Activated CD4-positive, alpha-beta memory T cell treated with anti-CD3 and anti-CD28 coated beads, Interleukin-2, amount 10 ng/mL, durations not matched to agents 7 days and 5 days (primary cell): Measurements from ENCODE around the gene LINGO4. TPM values are rescaled to one million over a fixed set of nuclear protein-coding genes. Genes with fewer than 3 reads are reported as not detected.

Experiments used
- CTCF ChIA-PET: fragments of 350-600 bp; sonication (Branson Sonifier 250); formaldehyde crosslinking; loops from one replicate; lab custom pipeline; 2021; ENCODE audit warnings: antibody characterized with exemption, inconsistent platforms; lab: Charles Lee
- POLR2A ChIA-PET: fragments of 350-600 bp; sonication (Branson Sonifier 250); formaldehyde crosslinking; loops from one replicate; lab custom pipeline; 2021; ENCODE audit warnings: antibody characterized with exemption; lab: Charles Lee
- DNase-seq: peaks from one replicate; pipeline ENCODE4 v3.0.0-alpha.2; 2020
- H3K27ac Mint-ChIP-seq: one replicate; pipeline ENCODE4 v1.8.0; 2021; ENCODE audit warnings: mild to moderate bottlenecking, mixed read lengths
- H3K27me3 Mint-ChIP-seq: one replicate; pipeline ENCODE4 v1.8.0; 2021; ENCODE audit warnings: mixed read lengths
- H3K36me3 Mint-ChIP-seq: one replicate; pipeline ENCODE4 v1.8.0; 2021; ENCODE audit warnings: low read depth, mixed read lengths
- H3K4me1 Mint-ChIP-seq: one replicate; pipeline ENCODE4 v1.8.0; 2021; ENCODE audit warnings: mixed read lengths
- H3K4me3 Mint-ChIP-seq: one replicate; pipeline ENCODE4 v1.8.0; 2021; ENCODE audit warnings: mild to moderate bottlenecking, mixed read lengths
- H3K9me3 Mint-ChIP-seq: one replicate; pipeline ENCODE4 v1.8.0; 2021; ENCODE audit warnings: mixed read lengths
- total RNA-seq, 2 experiments: library from RNA; stranded (reverse); gene quantifications; one replicate each; pipeline ENCODE4 v1.2.3, GENCODE V29; 2021

LINGO4 gene
- total RNA-seq, 2 experiments from 2014 or later = 1.2 to 1.3 TPM

DNA sequence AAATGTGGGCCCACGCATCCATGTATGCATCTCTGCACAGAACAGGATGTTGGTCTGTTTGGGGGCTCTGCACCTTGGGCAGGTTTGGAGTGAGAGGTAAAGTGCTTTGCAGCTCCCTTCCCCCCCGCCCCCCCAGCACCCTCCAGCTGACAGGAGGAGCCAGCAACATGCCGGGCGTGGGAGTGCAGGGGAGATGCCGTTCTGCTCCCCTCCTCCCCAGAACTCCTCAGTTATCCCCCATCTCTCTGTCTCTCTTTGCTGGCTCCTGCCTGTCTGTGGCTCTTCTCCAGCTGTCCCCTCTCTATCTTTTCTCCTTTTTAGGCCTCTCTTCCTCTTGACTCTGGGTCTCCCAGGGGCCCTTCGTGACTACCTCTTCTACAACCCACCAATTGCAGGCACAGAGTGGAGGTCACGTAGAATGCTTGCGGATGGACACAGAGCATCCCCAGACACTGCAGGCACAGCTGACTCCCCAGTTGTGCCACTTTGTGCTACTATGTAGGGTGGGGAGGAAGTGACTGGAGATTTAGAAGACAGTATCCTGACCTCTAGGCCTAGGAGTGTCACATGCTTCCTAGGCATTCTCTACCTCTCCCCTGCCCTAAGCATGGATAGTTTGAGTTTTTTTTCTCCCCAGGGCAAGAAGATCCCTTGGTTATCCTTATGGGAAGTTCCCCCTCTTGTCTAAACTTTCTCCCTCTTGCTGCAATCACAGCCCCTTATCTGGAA, 28.1 kb upstream of the LINGO4 start:
- CTCF ChIA-PET = interaction anchor here (0.9 to 2.2 kb wide), 3 partner anchors 54 to 239 kb away, joined by 3 to 12 read pairs (median 4); partner anchors contain the start of gene MRPL9
- no peak for DNase-seq
- Mint-ChIP-seq H3K9me3 (no peaks in the 10 kb centered on the region), H3K4me1 (peaks cover 95% of the 10 kb centered on the region), H3K27me3 (no peaks in the 10 kb centered on the region), H3K36me3 (peaks cover 6% of the 10 kb centered on the region), H3K27ac (peak overlapping the region; percentile 97), H3K4me3 (peak overlapping the region; percentile 65)
- POLR2A ChIA-PET = interaction anchor here (1.1 to 6.3 kb wide), 3 partner anchors 9 to 17 kb away, joined by 5 to 48 read pairs (median 6); no protein-coding TSS in a partner anchor

DNA sequence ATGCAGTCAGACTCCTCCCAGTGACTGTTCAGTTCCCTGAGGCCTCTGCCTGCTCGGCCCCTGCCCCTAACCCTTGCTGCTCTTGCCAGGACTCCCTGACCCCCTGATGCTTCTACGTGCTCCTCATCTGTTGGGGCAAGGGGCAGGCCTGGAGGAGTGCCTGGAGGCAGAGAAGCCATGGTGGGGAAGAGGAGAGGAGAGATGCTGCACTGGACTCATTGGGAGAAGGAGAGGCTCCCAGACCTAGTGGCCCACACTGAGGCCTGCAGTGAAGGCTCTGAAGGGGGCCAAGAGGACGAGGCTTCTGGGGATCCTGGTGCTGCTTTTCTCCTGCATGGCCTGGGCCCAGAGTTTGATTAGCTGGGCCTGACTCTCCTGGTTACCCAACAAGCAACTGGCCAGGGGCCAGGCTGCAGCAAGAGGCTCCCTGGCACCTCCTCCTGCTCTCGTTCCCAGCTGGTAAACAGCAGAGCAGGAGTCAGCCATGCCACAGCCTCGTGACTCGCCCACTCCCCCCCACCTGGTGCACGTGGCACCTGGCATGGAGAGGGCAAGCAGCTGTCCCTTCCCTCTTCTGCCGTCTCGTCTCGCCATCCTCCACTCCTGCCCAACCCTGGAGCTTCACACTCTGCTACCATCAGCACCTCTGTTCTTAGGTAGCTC, 27.2 kb upstream of the LINGO4 start:
- Mint-ChIP-seq H3K36me3 (peaks cover 3% of the 10 kb centered on the region), H3K9me3 (no peaks in the 10 kb centered on the region), H3K27me3 (no peaks in the 10 kb centered on the region), H3K27ac (peak overlapping the region; percentile 97), H3K4me1 (peaks cover 99% of the 10 kb centered on the region), H3K4me3 (peak overlapping the region; percentile 65)
- no peak for DNase-seq
- CTCF ChIA-PET = interaction anchor here (1.9 kb wide), 1 partner anchor 69 kb away, joined by 4 read pairs; the partner anchor contains the start of gene MRPL9
- POLR2A ChIA-PET = interaction anchor here (1.1 to 6.3 kb wide), 4 partner anchors 8 to 42 kb away, joined by 5 to 48 read pairs (median 18); partner anchors contain the start of gene TDRKH

DNA sequence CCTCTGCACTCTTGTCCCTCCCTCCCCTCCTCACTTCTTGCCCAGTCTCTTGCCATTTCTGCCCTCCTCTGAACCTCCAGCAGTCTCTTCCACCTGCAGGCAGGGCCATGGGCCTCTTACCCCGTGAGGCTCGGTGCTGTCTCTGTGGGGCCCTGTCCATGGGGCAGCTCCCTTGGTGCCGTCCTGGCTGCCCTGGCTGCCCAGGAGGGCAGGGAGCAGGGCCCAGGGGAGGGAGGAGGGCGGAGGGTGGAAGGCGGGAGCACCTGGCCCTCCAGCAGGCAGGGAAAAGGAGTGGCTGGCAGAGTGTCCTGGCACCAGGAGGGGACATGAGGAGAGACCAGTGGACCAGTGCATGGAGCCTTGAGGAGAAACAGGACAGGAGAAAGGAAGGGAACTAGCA, 26.4 kb upstream of the LINGO4 start, which contains the start of gene RORC:
RORC (minus strand) TSS at position 198 of the 400 bp plus-strand sequence; CDS start at position 160, 38 bp downstream.
- Mint-ChIP-seq H3K36me3 (peaks cover 3% of the 10 kb centered on the region), H3K27me3 (no peaks in the 10 kb centered on the region), H3K4me1 (peaks cover 99% of the 10 kb centered on the region), H3K9me3 (no peaks in the 10 kb centered on the region), H3K27ac (peak within 1 kb of the TSS; percentile 97), H3K4me3 (peak within 1 kb of the TSS; percentile 65)
- no peak for DNase-seq
- CTCF ChIA-PET = interaction anchor here (1.4 kb wide), 1 partner anchor 21 kb away, joined by 4 read pairs; no protein-coding TSS in a partner anchor
- POLR2A ChIA-PET = interaction anchor here (1.8 to 6.3 kb wide), 3 partner anchors 8 to 41 kb away, joined by 19 to 48 read pairs (median 30); partner anchors contain the start of genes C2CD4D and TDRKH

DNA sequence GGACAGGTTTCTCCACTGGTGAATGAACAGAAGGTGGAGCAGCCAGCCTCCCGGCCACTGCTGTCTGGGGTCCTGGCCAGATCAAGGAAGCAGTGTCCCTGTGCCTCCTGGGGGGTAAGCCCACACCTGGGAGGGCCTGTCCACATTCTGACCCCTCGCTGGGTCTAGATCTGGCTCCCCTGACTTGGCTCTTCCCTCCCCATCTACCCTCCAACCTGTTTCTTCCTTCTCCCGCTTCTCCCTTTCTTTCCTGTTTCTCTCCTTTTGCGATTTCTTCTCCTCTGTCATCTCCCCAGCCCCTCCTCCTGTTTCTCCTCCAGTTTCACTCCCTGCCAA, 26.0 kb upstream of the LINGO4 start:
- POLR2A ChIA-PET = interaction anchor here (1.1 to 6.3 kb wide), 6 partner anchors 8 to 115 kb away, joined by 5 to 48 read pairs (median 18); partner anchors contain the start of genes C2CD4D, MRPL9 and TDRKH

DNA sequence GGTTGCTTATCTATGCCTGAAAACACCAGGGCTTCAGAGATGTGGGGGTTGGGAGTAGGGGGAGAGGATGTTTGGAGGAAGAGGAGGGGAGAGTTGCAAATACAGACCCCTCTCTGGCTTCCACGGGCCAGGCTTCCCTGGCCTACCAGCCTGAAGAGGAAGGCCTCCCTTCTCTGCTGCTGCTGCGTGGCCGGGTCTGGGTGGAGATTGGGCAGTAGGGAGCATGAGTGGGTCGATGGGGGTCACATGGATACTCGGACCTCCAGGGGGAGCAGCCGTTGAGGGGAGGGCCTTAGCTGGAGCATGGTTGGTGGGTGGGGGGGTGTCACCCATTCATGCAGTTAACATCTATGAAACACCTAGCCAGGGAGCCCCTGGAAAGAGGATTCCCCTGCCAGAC, 24.8 kb upstream of the LINGO4 start:
- DNase-seq = no peak
- POLR2A ChIA-PET = interaction anchor here (0.8 to 6.3 kb wide), 13 partner anchors 9 to 548 kb away, joined by 3 to 48 read pairs (median 5); partner anchors contain the start of genes C2CD4D, MRPL9, PSMB4 and TDRKH
- Mint-ChIP-seq H3K4me1 (peaks cover 94% of the 10 kb centered on the region), H3K27ac (peak overlapping the region; percentile 97), H3K36me3 (no peaks in the 10 kb centered on the region), H3K27me3 (no peaks in the 10 kb centered on the region), H3K9me3 (no peaks in the 10 kb centered on the region), H3K4me3 (peak overlapping the region; percentile 65)
- CTCF ChIA-PET = interaction anchor here (0.7 to 1.7 kb wide), 14 partner anchors 9 to 291 kb away, joined by 3 to 11 read pairs (median 4); partner anchors contain the start of gene C2CD4D

More for the DNA sequence above, 26.0 kb upstream of the LINGO4 start:
- H3K36me3 Mint-ChIP-seq = peaks cover 3% of the 10 kb centered on the region
- CTCF ChIA-PET = interaction anchor here (0.7 to 1.7 kb wide), 10 partner anchors 9 to 292 kb away, joined by 3 to 11 read pairs (median 4); partner anchors contain the start of gene C2CD4D
- no peak for DNase-seq
- H3K27ac Mint-ChIP-seq = peak overlapping the region; percentile 97
- no peaks in the 10 kb centered on the region for H3K9me3 Mint-ChIP-seq
- peak overlapping the region; percentile 65 for H3K4me3 Mint-ChIP-seq
- H3K4me1 Mint-ChIP-seq = peaks cover 99% of the 10 kb centered on the region
- no peaks in the 10 kb centered on the region for H3K27me3 Mint-ChIP-seq

DNA sequence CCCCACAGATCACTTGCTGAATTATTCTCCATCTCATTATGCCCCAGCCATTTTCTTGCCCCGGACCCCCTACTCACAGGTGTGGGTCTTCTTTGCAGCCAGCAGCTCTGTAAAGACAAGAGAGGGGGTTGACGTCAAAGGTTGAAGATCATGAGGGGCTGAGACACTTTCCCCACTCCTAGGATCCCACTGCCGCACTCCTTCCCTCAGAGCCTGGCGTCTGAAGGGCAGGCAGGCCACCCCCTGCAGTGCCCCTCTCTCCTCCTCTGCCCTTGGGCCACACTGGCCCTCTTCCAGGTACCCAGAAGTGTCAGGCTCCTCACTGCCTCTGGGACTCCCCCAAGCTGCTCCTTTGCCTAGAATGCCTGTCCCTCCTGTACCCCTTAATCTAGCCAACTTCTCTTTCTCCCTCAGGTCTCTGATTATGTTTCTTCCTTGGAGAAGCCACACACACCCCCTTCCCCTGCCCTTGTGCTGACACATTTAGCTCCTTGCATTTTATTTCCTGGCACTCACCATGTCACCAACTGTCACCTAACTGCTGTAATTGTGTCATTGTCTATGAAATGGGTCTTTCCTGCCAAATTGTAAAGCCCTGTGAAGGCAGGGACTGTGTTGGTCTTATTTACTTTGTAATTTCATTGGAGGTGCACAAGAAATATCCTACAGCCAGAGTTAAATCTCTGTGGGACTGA, 24.3 kb upstream of the LINGO4 start:
- CTCF ChIA-PET = interaction anchor here (0.6 to 1.7 kb wide), 9 partner anchors 8 to 173 kb away, joined by 3 to 11 read pairs (median 3); partner anchors contain the start of gene C2CD4D
- Mint-ChIP-seq H3K36me3 (no peaks in the 10 kb centered on the region), H3K4me1 (peaks cover 91% of the 10 kb centered on the region), H3K4me3 (peak overlapping the region; percentile 65), H3K27ac (peak overlapping the region; percentile 97), H3K27me3 (no peaks in the 10 kb centered on the region), H3K9me3 (no peaks in the 10 kb centered on the region)
- POLR2A ChIA-PET = interaction anchor here (1.0 to 6.3 kb wide), 12 partner anchors 8 to 548 kb away, joined by 3 to 48 read pairs (median 6); partner anchors contain the start of genes C2CD4D, MRPL9, PSMB4 and TDRKH
- DNase-seq = peak; percentile 39

DNA sequence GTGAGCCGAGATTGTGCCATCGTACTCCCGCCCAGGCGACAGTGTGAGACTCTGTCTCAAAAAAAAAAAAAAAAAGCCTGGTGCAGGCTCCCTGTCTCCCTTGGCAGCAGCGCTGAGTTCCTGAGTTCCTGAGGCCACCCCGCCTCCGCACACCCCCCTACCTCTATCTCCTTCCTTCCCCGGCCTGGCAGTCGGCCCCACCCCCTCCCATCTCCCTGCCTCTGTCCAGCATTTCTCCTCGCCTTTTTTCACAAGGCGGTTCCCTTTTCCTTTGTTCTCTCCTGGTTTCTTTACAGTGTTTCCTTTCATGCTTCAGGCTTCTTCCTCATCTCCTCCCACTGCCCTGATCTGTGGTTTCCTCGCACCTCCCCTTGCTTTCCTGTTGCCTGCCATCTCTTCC, 23.7 kb upstream of the LINGO4 start:
- peak overlapping the region; percentile 97 for H3K27ac Mint-ChIP-seq
- H3K4me1 Mint-ChIP-seq = peaks cover 90% of the 10 kb centered on the region
- H3K9me3 Mint-ChIP-seq = no peaks in the 10 kb centered on the region
- no peak for DNase-seq
- POLR2A ChIA-PET = interaction anchor here (0.7 to 6.3 kb wide), 8 partner anchors 8 to 430 kb away, joined by 3 to 48 read pairs (median 11); partner anchors contain the start of genes C2CD4D, TDRKH and THEM4
- CTCF ChIA-PET = interaction anchor here (0.6 to 3.5 kb wide), 5 partner anchors 8 to 235 kb away, joined by 3 to 21 read pairs (median 3); partner anchors contain the start of gene C2CD4D
- peak overlapping the region; percentile 65 for H3K4me3 Mint-ChIP-seq
- H3K27me3 Mint-ChIP-seq = no peaks in the 10 kb centered on the region
- no peaks in the 10 kb centered on the region for H3K36me3 Mint-ChIP-seq

DNA sequence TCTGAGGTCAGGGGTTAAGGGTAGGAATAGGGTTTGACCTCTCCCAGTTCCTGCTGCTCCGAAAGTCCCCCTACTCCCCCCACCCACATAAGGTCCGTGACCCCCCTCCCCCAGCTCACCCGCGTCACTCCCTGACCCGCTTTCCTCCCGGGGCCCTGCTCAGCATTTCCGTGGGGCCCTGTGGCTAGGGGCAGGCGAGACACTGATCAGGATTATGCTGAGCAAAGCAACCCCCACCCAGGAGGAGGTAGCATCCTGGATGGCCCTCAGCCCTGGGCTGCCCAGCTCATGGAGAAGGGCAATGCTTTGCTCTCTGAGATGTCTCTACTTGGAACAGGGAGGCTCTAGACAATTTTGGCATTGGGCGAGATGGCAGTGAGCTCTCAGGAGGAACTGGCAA, 22.6 kb upstream of the LINGO4 start:
- no peaks in the 10 kb centered on the region for H3K9me3 Mint-ChIP-seq
- peaks cover under 1% of the 10 kb centered on the region for H3K36me3 Mint-ChIP-seq
- H3K4me1 Mint-ChIP-seq = peaks cover 86% of the 10 kb centered on the region
- ChIA-PET POLR2A (interaction anchor here (0.6 to 6.3 kb wide), 7 partner anchors 8 to 208 kb away, joined by 3 to 48 read pairs (median 15); partner anchors contain the start of genes C2CD4D, MRPL9 and TDRKH), CTCF (interaction anchor here (1.0 to 3.5 kb wide), 3 partner anchors 9 to 234 kb away, joined by 3 to 21 read pairs (median 4); no protein-coding TSS in a partner anchor)
- no peaks in the 10 kb centered on the region for H3K27me3 Mint-ChIP-seq
- H3K4me3 Mint-ChIP-seq = peak overlapping the region; percentile 65
- DNase-seq = peak; percentile 47
- peak overlapping the region; percentile 97 for H3K27ac Mint-ChIP-seq

DNA sequence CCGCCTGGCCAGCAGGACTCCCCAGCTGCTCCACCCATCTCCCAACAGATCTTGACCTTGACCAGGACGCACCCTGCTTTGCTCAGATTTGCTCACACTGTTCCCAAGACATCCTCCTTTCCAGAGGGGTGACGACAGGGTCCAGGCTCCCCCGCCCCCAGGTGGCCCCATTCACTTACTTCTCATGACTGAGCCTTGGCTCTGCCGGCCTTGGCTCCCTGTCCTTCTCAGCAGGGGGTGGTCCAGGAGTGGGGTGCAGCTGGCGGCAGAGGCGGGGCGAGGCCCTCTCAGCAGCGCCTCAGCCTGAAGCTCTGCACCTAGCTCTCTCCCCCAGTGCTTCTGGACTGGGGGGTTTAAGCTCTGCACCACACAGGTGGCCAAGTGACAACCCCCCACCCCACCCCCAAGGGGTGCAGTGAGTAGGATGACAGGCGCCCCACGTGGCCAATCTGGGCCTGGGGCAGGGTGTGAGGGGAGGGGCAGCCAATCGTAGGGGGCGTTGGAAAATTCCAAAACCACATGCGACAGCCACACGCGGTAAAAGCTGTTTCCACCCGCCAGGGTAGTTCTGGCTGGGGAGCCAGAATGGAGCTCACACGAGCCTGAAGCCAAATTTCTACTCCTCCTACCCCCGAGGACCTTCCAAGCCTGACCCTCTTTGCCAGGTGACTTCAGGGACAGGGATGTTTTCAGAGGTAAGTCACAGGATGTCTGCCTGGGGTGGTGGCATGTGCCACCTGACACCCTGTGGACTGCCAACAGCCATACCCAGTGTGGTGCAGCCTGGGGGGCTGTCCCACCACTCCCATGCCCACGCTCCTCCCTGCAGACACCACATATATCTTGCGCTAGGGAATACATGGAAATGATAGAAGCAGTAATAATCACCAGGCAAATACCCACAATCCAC, 20.8 kb upstream of the LINGO4 start:
- H3K27ac Mint-ChIP-seq = peak overlapping the region; percentile 97
- POLR2A ChIA-PET = interaction anchor here (0.6 to 3.1 kb wide), 5 partner anchors 9 to 211 kb away, joined by 3 to 18 read pairs (median 8); partner anchors contain the start of gene S100A11
- H3K4me3 Mint-ChIP-seq = peak overlapping the region; percentile 81

DNA sequence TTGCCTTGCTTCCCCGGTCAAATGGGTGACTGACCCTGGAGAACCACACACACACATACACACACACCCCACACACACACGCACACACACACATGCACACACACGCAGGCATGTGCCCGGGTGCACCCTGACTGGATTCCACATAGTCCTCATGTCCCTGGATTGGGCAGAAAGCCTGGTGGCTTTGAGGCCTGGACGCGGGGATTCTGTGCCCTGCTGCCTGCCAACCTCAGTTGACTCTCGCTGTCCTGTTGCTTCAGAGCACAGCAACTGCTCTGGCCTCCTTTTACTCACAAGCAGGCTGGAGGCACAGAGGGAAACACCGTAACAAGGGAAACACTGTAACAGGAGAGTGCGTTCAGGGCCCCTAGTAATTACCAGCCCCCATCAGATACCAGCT, 20.0 kb upstream of the LINGO4 start:
- peak overlapping the region; percentile 81 for H3K4me3 Mint-ChIP-seq
- peaks cover 85% of the 10 kb centered on the region for H3K4me1 Mint-ChIP-seq
- peaks cover 3% of the 10 kb centered on the region for H3K36me3 Mint-ChIP-seq
- DNase-seq = no peak
- CTCF ChIA-PET = interaction anchor here (1.2 to 3.5 kb wide), 3 partner anchors 9 to 35 kb away, joined by 3 to 21 read pairs (median 3); partner anchors contain the start of gene TDRKH
- POLR2A ChIA-PET = interaction anchor here (0.6 to 3.0 kb wide), 6 partner anchors 9 to 212 kb away, joined by 3 to 17 read pairs (median 6); partner anchors contain the start of genes C2CD4D and S100A11
- no peaks in the 10 kb centered on the region for H3K9me3 Mint-ChIP-seq
- peak overlapping the region; percentile 97 for H3K27ac Mint-ChIP-seq
- H3K27me3 Mint-ChIP-seq = no peaks in the 10 kb centered on the region

More for the DNA sequence above, 20.8 kb upstream of the LINGO4 start:
- H3K4me1 Mint-ChIP-seq = peaks cover 85% of the 10 kb centered on the region
- H3K27me3 Mint-ChIP-seq = no peaks in the 10 kb centered on the region
- CTCF ChIA-PET = interaction anchor here (3.5 kb wide), 1 partner anchor 11 kb away, joined by 21 read pairs; no protein-coding TSS in a partner anchor
- peaks cover 3% of the 10 kb centered on the region for H3K36me3 Mint-ChIP-seq
- H3K9me3 Mint-ChIP-seq = no peaks in the 10 kb centered on the region
- peak; percentile 47 for DNase-seq
